ENCODE measurements around the gene TFAP2C. TPM values are rescaled to one million over a fixed set of nuclear protein-coding genes. Genes with fewer than 3 reads are reported as not detected.
"Not testable (repeated sequence)": the region's sequence is repeated elsewhere in the genome, so short reads cannot be mapped to it uniquely, and the experiment has no call there.

The TFAP2C gene
- polyA plus RNA-seq, 4 donors = 0.72 to 1.2 (median 0.88) TPM

DNA sequence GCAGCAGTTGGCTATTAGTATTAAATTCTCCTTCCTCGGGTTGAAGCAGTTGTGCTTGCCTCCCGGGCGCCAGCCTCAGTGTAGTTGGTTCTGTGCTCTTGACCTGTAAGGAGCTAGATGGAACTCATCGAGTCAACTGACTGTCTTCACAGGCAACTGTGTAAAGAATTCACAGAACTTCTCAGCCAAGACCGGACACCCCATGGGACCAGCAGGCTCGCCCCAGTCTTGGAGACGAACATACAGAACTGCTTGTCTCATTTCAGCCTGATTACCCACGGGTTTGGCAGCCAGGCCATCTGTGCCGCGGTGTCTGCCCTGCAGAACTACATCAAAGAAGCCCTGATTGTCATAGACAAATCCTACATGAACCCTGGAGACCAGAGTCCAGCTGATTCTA, 8.5 kb downstream of the TFAP2C start:
- DNase-seq (ENCODE audit: low read depth in 4 of 4, low spot score in 2 of 4) = no peak

DNA sequence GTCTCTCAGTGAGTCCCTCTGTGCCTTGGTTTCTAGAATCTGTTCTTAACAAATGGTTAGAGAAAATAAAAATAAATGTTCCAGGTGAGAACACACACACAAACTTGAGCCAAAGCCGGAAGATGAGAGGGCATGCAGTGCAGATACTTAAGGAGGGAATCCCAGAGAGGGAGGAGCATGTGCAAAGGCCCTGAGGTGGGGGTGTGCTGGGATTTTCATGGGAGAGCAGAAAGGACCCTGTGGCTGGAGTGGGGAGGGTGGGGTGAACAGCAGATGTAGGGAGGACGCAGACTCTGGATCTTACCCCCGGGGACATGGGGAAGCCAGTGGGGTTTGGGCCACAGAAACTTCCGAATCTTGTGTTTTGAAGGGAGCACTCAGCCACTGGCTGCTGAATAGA, 17.5 kb downstream of the TFAP2C start:
- DNase-seq (ENCODE audit: low read depth in 4 of 4, low spot score in 2 of 4) = no peak

DNA sequence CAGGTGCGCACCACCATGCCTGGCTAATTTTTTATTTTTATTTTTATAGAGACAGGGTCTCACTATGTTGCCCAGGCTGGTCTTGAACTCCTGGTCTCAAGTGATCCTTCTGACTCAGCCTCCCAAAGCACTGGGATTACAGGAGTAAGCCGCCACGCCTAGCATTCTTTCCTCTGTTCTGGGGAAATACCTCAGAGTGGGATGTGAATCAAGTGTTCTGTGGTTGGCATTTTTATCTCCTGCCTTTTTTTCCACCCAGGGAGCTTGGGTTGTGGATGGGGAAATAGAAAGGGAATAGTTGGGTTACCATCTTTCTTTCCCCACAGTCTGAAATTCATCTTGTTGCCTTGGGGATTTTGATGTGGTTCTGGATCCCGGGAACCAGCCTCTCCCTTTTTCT, 24.1 kb downstream of the TFAP2C start:
- no peak for DNase-seq (ENCODE audit: low read depth in 4 of 4, low spot score in 2 of 4)

DNA sequence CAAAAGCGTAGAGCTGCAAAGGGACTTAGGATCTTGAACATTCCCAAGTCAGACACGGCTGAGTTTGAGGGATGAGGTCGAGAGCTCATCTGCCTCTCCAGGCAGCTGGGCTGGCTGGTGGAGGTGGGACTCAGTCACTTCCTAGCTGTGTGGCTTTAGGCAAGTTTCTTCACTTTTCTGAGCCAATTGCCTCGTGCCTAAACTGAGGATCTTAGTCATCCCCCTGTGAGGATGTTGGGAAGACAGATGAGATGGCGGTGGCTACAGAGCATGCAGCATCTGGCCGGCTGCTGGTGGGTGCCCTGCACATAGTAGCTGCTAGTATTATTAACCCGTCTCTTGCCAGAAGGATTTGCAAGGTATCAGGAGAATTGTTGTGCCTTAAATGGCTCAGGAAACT, 27.5 kb downstream of the TFAP2C start:
- DNase-seq (ENCODE audit: low read depth in 4 of 4, low spot score in 2 of 4) = no peak

DNA sequence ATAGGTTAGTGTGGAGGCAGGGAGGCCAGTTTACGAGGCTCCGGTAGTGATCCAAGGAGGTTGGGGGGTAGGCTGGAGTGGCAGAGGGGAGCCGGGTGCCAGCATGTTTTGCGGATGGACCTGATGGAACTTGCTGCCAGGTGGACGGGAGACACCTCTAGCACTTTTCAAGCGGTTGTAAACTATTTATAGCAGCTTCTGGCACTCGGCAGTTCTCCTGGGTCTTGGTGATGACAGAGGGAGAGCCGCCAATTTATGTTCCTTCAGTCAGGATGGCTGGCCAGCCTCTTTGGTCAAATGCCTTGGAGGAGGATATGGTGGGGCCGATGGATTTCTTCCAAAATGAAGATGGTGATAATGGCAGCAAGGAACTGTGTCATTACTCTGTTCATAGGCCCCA, 28.8 kb downstream of the TFAP2C start:
- no peak for DNase-seq (ENCODE audit: low read depth in 4 of 4, low spot score in 2 of 4)

DNA sequence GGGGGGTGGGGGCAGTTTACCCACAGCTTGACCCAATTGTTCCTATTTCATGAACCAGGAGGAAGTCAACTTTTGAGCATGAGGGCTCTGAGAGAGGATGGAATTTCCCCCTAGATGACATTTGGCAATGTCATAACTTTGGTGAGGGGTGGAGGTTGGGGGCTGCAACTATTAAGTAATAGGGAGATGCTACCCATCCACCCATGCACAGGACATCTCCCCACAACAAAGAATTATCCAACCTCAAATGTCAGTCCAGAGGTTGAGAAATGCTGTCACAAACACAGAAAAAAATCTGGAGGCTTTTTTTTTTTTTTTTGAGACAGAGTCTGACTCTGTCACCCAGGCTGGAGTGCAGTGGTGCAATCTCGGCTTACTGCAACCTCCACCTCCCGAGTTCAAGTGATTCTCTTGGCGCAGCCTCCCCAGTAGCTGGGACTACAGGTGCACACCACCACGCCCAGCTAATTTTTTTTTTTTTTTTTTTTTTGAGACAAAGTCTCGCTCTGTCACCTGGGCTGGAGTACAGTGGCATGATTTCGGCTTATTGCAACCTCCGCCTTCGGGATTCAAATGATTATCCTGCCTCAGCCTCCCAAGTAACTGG, 29.3 kb downstream of the TFAP2C start:
- not testable (repeated sequence) for DNase-seq (ENCODE audit: low read depth in 4 of 4, low spot score in 2 of 4)

DNA sequence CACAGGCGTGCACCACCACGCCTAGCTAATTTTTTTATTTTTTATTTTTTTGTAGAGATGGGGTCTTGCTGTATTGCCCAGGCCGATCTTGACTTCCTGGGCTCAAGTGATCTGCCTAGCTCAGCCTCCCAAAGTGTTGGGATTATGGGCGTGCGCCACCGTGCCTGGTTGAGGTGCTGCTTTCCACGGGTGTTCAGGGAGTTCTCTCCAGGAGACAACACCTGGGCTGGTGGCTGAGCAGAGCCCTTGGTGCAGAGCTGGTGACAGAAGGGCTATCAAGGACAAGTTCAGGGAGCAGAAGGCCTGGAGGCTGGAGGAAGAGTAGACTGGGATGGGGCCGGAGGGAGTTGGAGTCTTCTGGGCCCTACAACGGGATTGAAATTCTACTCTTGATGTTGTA, 34.6 kb downstream of the TFAP2C start:
- no peak for DNase-seq (ENCODE audit: low read depth in 4 of 4, low spot score in 2 of 4)

DNA sequence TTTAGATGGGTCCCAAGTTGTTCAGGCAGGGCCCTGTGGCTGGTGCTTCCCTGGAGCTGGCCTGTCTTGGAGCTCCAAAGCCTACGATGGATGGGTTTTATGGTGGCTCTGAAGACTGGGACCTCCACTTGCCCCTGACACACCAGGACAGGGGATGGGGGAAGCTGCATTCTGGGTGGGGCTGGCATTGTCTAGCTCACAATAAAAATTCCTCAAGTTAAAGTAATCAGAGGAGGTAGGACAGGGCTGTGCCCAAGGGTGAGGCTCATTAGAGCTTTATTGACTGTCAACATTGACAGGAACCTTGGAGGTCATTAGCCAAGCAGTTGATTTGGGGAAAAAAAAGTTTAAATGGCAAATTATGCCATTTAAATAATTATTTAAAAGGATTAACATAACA, 35.7 kb downstream of the TFAP2C start:
- no peak for DNase-seq (ENCODE audit: low read depth in 4 of 4, low spot score in 2 of 4)

DNA sequence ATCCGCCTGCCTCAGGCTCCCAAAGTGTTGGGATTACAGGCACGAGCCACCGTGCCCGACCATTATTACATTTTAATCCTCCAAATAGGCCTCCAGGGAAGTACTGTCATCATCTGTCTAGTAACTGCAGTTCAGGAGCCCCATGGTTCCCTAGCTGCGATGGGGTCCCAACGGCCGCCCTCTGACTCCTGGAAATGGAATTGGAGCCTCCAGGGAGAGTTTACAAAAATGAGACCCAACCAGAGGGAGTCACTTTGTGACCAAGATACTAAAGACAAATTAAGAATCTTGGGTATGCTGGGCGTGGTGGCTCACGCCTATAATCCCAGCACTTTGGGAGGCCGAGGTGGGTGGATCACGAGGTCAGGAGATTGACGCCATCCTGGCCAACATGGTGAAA, 36.7 kb downstream of the TFAP2C start:
- no peak for DNase-seq (ENCODE audit: low read depth in 4 of 4, low spot score in 2 of 4)

DNA sequence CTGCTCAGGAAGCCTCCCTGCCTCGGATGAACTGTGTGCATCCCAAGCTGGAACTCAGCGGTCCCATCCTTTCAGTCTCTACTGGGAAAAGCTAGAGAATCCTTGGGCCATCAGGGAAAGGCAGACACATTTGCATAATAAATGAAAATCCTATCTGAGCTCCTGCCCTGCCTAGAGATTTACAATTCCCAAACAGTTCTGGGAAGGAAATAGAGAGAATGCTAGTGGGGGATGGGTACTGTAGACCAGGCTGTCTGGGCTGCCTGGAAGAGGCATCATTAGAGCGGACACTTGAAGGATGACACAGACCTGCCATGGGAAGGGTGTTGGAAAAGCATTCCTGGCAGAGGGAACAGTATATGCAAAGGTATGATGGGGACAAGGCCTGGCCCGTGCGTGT, 44.3 kb downstream of the TFAP2C start:
- DNase-seq (ENCODE audit: low read depth in 4 of 4, low spot score in 2 of 4) = no peak

DNA sequence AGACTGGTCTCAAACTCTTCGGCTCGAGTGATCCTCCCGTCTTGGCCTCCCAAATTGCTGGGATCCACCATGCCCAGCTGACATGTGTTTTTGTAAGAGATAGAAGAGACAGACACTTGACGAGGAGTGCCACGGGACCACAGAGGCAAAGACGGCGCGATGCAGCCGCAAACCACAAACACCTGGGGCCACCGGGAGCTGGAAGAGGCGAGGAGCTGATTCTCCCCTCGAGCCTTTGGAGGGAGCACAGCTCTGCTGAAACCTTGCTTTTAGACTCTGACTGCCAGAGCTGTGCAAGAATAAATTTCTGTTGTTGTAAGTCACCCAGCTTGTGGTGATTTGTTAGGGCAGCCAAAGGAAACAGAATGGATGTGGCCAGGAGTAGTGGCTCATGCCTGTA, 46.9 kb downstream of the TFAP2C start:
- DNase-seq (ENCODE audit: low read depth in 4 of 4, low spot score in 2 of 4) = no peak

DNA sequence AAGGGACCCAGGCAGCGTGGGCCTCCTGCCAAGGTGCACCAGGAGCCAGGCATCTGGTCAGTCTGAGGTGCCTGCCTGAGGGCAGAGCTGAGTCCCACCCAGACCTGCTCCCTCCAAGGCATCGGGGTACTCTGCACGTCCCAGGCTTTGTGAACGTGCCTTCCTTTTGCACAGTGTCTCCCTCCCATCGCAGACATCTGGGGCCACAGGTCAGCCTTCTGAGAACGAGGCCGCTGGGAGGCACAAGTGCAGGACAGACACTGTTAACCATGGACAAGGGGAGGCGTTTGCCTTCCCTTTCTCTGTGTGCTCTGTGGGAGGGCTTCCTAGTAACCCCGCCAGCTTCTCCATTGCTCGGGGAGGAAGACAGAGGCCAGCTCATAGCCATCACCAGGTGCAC, 47.6 kb downstream of the TFAP2C start:
- DNase-seq (ENCODE audit: low read depth in 4 of 4, low spot score in 2 of 4) = no peak

DNA sequence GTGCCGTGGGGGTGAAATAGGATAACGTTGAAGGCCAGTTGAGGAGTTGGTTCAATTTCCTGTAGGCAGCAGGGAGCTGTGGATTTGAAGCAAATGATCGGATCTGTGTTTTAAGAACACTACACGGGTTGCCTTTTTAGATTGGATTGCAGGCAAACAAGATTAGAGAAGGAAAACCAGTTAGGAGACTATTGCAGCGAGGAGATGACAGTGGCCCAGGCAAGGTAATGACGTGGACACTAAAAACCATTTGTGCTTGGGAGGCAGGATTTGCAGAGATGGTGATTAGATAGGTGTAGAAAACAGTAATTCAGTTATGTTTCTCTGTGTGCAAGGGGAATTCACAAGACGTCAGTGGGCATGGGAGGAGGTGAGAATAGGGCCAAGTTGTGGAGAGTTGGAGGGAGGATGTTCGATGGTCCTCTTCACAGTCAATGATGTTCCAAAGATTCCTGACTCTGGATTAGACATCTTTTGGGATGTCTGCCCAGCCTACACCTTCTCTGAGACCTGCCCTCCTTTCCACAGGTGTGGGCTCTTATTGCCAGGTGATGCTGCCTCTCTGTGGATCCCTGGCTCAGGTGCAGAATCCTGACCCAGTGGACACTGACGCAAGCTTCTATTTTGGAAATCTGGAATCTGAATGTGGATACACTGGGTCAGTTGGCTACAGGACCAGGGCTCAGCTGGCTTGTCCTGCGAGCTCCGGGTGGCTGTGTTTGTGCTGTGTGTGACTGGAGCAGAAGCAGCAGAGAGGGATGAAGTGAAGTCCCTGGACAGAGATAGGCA, 54.2 kb downstream of the TFAP2C start:
- DNase-seq (ENCODE audit: low read depth in 4 of 4, low spot score in 2 of 4) = no peak

DNA sequence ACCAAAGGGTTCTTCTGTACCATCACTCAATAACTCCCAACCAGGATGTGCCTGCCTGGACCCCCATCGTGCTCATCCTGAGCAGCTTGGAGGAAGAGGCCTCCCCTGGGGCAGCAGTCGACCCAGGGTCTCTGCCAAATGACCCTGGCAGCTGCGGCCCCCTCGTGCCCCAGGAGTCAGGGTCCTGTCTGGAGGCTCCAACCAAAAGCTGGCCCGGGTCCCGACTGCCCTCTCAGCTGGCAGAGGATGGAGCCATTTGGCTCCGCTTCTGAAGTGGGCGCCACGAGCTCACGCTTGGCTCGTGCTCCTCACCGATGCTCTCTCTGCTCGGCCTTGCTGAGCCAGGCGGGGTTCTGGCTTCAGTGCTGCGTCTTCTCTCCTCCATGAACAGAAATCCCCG, 56.8 kb downstream of the TFAP2C start:
- no peak for DNase-seq (ENCODE audit: low read depth in 4 of 4, low spot score in 2 of 4)

DNA sequence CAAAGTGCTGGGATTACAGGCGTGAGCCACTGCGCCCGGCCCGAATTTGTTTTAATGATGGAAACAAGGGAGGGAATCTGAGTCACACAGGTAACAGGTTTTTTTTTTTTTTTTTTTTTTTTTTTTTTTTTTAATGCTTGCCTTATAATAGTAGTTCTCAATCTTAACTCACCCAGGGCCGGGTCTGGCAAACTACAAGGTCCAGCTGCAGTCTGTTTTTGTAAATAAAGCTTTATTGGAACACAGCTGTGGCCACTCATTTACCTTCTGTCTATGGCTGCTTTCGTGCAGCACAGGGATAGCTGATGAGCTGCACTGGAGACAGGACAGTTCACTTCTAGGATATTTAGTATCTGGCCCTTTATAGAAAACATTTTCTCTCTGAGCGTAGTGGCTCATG, 58.0 kb downstream of the TFAP2C start:
- DNase-seq (ENCODE audit: low read depth in 4 of 4, low spot score in 2 of 4) = no peak

DNA sequence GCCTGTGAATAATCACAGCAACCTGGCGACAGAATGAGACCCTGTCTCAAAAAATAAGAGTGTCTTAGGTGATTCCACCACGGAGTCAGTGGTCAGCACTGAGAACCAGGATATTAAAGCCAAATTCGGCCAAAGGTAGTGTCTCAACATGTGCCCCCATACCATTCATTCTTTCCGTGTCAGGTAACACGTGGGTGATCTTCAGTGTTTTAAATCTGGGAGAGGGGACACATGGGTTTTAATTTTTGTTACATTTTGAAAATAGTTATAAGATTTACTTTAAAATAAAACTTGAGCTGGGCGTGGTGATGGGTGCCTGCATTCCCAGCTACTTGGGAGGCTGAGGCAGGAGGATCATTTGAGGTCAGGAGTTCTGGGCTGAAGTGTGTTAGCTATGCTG, 59.0 kb downstream of the TFAP2C start:
- no peak for DNase-seq (ENCODE audit: low read depth in 4 of 4, low spot score in 2 of 4)

Other genes with a start within 250 kb of the TFAP2C start
- 10 to 100 TPM; 14.8 to 16.1 (median 15.1) TPM for gene AURKA, start 237.1 kb upstream of the TFAP2C start, polyA plus RNA-seq (ENCODE audit: insufficient read length in 4 of 4)
- gene CSTF1, start 236.7 kb upstream of the TFAP2C start, polyA plus RNA-seq (ENCODE audit: insufficient read length in 4 of 4) = 10 to 100 TPM; 39.6 to 43.8 (median 41.0) TPM
- 1 to 10 TPM; 3.4 to 3.8 (median 3.7) TPM for gene CASS4, start 217.0 kb upstream of the TFAP2C start, polyA plus RNA-seq (ENCODE audit: insufficient read length in 4 of 4)
- gene RTF2, start 160.7 kb upstream of the TFAP2C start, polyA plus RNA-seq (ENCODE audit: insufficient read length in 4 of 4) = 100 to 1,000 TPM; 119 to 133 (median 125) TPM
- under 1 TPM in 2 of 4 donors, not detected in 2; 0.49 to 0.55 TPM for gene FAM209A, start 104.6 kb upstream of the TFAP2C start, polyA plus RNA-seq (ENCODE audit: insufficient read length in 4 of 4)
- gene FAM209B, start 96.1 kb upstream of the TFAP2C start, polyA plus RNA-seq (ENCODE audit: insufficient read length in 4 of 4) = under 1 TPM in 2 of 4 donors, not detected in 2; 0.33 to 0.43 TPM

All from left renal cortex interstitium (tissue), 4 donors.